SK-N-DZ (cell line): ENCODE results near the gene CACNG5.

Source experiments
- DNase-seq: peaks from one replicate; pipeline ENCODE4 v3.0.0-alpha.2; 2015; ENCODE audit warnings: low spot score

The CACNG5 gene

GRCh38 chr17:66904760-66905624, 70.1 kb downstream of the CACNG5 start:
- no peak for DNase-seq

GRCh38 chr17:66906321-66907278, 71.7 kb downstream of the CACNG5 start:
- peak; percentile 83 for DNase-seq

- DNase-seq = no peak
These were observed 75.0 kb downstream of the CACNG5 start for GRCh38 chr17:66909804-66910373.

- DNase-seq = no peak
These were observed 75.9 kb downstream of the CACNG5 start for GRCh38 chr17:66910651-66911285.

- DNase-seq = no peak
These were observed 80.3 kb downstream of the CACNG5 start for GRCh38 chr17:66915204-66915611.

- DNase-seq = no peak
These were observed 80.9 kb downstream of the CACNG5 start for GRCh38 chr17:66915792-66916191.

- DNase-seq = no peak
These were observed 82.0 kb downstream of the CACNG5 start for GRCh38 chr17:66916946-66917345.

GRCh38 chr17:66918896-66919295, 84.0 kb downstream of the CACNG5 start:
- no peak for DNase-seq

GRCh38 chr17:66920435-66920834, 85.5 kb downstream of the CACNG5 start:
- DNase-seq = no peak

GRCh38 chr17:66920950-66921349, 86.0 kb downstream of the CACNG5 start:
- peak; percentile 98 for DNase-seq

GRCh38 chr17:66923886-66924285, 89.0 kb downstream of the CACNG5 start:
- DNase-seq = no peak

- DNase-seq = no peak
These were observed 91.0 kb downstream of the CACNG5 start for GRCh38 chr17:66925811-66926500.

GRCh38 chr17:66928949-66929348, 94.0 kb downstream of the CACNG5 start:
- DNase-seq = no peak

GRCh38 chr17:66929591-66929990, 94.7 kb downstream of the CACNG5 start:
- no peak for DNase-seq

- DNase-seq = no peak
These were observed 96.0 kb downstream of the CACNG5 start for GRCh38 chr17:66930933-66931332.

- peak; percentile 69 for DNase-seq
These were observed 97.4 kb downstream of the CACNG5 start for GRCh38 chr17:66932311-66932710.

- DNase-seq = no peak
These were observed 99.1 kb downstream of the CACNG5 start for GRCh38 chr17:66934040-66934439.
